B cell (primary cell): ENCODE data around the gene RNLS. TPM values are rescaled to one million over a fixed set of nuclear protein-coding genes. Genes with fewer than 3 reads are reported as not detected.

Source experiments
- ATAC-seq: fragments of 200-7000 bp; cut with Tn5 transposase; one replicate; pipeline ENCODE4 v1.10.0; 2021; ENCODE audit warnings: low read depth, mild to moderate bottlenecking, moderate number of reproducible peaks, moderate library complexity
- CTCF ChIA-PET: fragments of 350-600 bp; sonication (Branson Sonifier 250); formaldehyde crosslinking; loops from one replicate; lab custom pipeline; 2021; ENCODE audit warnings: antibody characterized with exemption, inconsistent platforms; lab: Charles Lee
- POLR2A ChIA-PET: fragments of 350-600 bp; sonication (Branson Sonifier 250); formaldehyde crosslinking; loops from one replicate; lab custom pipeline; 2021; ENCODE audit warnings: antibody characterized with exemption; lab: Charles Lee
- DNase-seq: peaks from one replicate; pipeline ENCODE4 v3.0.0; 2013
- H2AFZ ChIP-seq: 2 replicates; pipeline ENCODE4 v1.6.1; 2012; ENCODE audit warnings: mild to moderate bottlenecking, low read depth, low read length; ENCODE audit not compliant: insufficient read depth, poor library complexity, severe bottlenecking
- H3K27ac ChIP-seq, 2 donors: 1 replicate in 1 of 2; 2 replicates in 1 of 2; pipeline ENCODE4 v1.5.1; 2012 to 2013; ENCODE audit warnings: low read length in 2 of 2, mild to moderate bottlenecking in 2 of 2, moderate library complexity in 1 of 2
- H3K27me3 ChIP-seq, 4 experiments: fragments of 200-600 bp in 1 of 4; sonication (generic) in 1 of 4; replicated peaks in 1 of 4; 1 replicate in 2 of 4; 2 replicates in 2 of 4; pipeline versions ENCODE4 v1.6.1 to v1.7.0; 2013 to 2016; ENCODE audit warnings: low read length in 3 of 4, mild to moderate bottlenecking in 2 of 4, mixed read lengths in 1 of 4, moderate library complexity in 1 of 4; ENCODE audit not compliant: insufficient read depth in 4 of 4, control insufficient read depth in 3 of 4; ENCODE audit errors: control extremely low read depth in 1 of 4
- H3K36me3 ChIP-seq, 2 experiments: replicated peaks in 1 of 2; 1 replicate in 1 of 2; 2 replicates in 1 of 2; pipeline versions ENCODE4 v1.6.1 to v1.7.1; 2013; ENCODE audit warnings: low read length in 1 of 2; ENCODE audit not compliant: insufficient read depth in 2 of 2, control insufficient read depth in 1 of 2; ENCODE audit errors: control extremely low read depth in 1 of 2, extremely low read depth in 1 of 2
- H3K4me1 ChIP-seq, 2 donors: fragments of 200-600 bp in 1 of 2; sonication (generic) in 1 of 2; 1 replicate in 1 of 2; 2 replicates in 1 of 2; pipeline versions ENCODE4 v1.5.1 to v1.6.1; 2013 to 2017; ENCODE audit warnings: low read length in 2 of 2; ENCODE audit not compliant: control insufficient read depth in 2 of 2, insufficient read depth in 2 of 2
- H3K4me2 ChIP-seq: replicated peaks from 2 replicates; pipeline ENCODE3; 2012; ENCODE audit warnings: mild to moderate bottlenecking, low read depth, low read length; ENCODE audit not compliant: poor library complexity, severe bottlenecking
- H3K4me3 ChIP-seq, 5 experiments: fragments of 200-600 bp in 1 of 5; sonication (generic) in 1 of 5; 1 replicate in 3 of 5; 2 replicates in 2 of 5; pipeline versions ENCODE4 v1.5.1 to v1.7.0; 2011 to 2016; ENCODE audit warnings: low read length in 4 of 5, mild to moderate bottlenecking in 4 of 5, low read depth in 2 of 5, control low read depth in 1 of 5, moderate library complexity in 1 of 5; ENCODE audit not compliant: insufficient read depth in 1 of 5; ENCODE audit errors: control extremely low read depth in 1 of 5, extremely low read depth in 1 of 5
- H3K79me2 ChIP-seq: fragments of 200-600 bp; sonication (generic); one replicate; pipeline ENCODE4 v1.6.0; 2016; ENCODE audit warnings: low read length; ENCODE audit not compliant: control insufficient read depth, insufficient read depth
- H3K9ac ChIP-seq: fragments of 200-600 bp; sonication (generic); 2 replicates; pipeline ENCODE4 v1.6.1; 2017; ENCODE audit warnings: mild to moderate bottlenecking, low read length, moderate library complexity
- H3K9me3 ChIP-seq, 3 donors: one replicate each; pipeline versions ENCODE4 v1.6.1 to v1.7.1; 2013; ENCODE audit warnings: low read length in 2 of 3; ENCODE audit not compliant: control insufficient read depth in 2 of 3, insufficient read depth in 1 of 3; ENCODE audit errors: control extremely low read depth in 1 of 3
- H4K20me1 ChIP-seq: 2 replicates; pipeline ENCODE4 v1.6.0; 2012; ENCODE audit warnings: mild to moderate bottlenecking, low read length; ENCODE audit not compliant: insufficient read depth, control insufficient read depth, poor library complexity, severe bottlenecking
- H3K27ac Mint-ChIP-seq: one replicate; pipeline ENCODE4 v1.8.0; 2021; ENCODE audit warnings: mixed read lengths
- H3K27me3 Mint-ChIP-seq: one replicate; pipeline ENCODE4 v1.8.0; 2021; ENCODE audit warnings: mixed read lengths
- H3K4me1 Mint-ChIP-seq: one replicate; pipeline ENCODE4 v1.8.0; 2021; ENCODE audit warnings: mixed read lengths
- H3K4me3 Mint-ChIP-seq: one replicate; pipeline ENCODE4 v1.8.0; 2021; ENCODE audit warnings: mixed read lengths
- H3K9me3 Mint-ChIP-seq: one replicate; pipeline ENCODE4 v1.8.0; 2022; ENCODE audit warnings: mixed read lengths; ENCODE audit not compliant: insufficient read depth
- EZH2 ChIP-seq: IDR thresholded peaks from 2 replicates; pipeline ENCODE4 v1.6.1; 2012; ENCODE audit warnings: borderline replicate concordance, low read depth, mild to moderate bottlenecking, moderate library complexity, low read length; ENCODE audit not compliant: insufficient read depth, poor library complexity, severe bottlenecking
- WGBS: methylation state at CpG from one replicate; pipeline ENCODE4 v1.1.5; 2013; ENCODE audit warnings: missing lambda C conversion rate; ENCODE audit not compliant: insufficient coverage; 5-methylcytosine and 5-hydroxymethylcytosine counted together
- intact Hi-C: fragments of 100-400 bp; cut with micrococcal nuclease; formaldehyde crosslinking; loops from one replicate; pipeline ENCODE4 v1.10.0; 2022
- polyA plus RNA-seq: library from polyadenylated mRNA; depleted of rRNA; stranded (reverse); fragments of >200 nt; gene quantifications from 2 replicates; pipeline ENCODE4 v1.2.3, GENCODE V29; 2012
- total RNA-seq, 2 donors: library from RNA; stranded (reverse); fragments of 120-200 nt in 1 of 2; gene quantifications; 1 replicate in 1 of 2; 2 replicates in 1 of 2; pipeline versions ENCODE4 v1.2.3 to v1.2.4, GENCODE V29; 2013 to 2022
- TF ChIP-seq, protein P1 (sequence below): fragments of 200-600 bp; IDR thresholded peaks from one replicate; pipeline ENCODE4 v1.8.0; 2022; ENCODE audit warnings: antibody characterized with exemption, mild to moderate bottlenecking

Gene RNLS
- total and polyA plus RNA-seq, 2 donors (not counting 1 experiment from before 2014, with no cell fraction given): 3.5 to 7.5 TPM

DNA sequence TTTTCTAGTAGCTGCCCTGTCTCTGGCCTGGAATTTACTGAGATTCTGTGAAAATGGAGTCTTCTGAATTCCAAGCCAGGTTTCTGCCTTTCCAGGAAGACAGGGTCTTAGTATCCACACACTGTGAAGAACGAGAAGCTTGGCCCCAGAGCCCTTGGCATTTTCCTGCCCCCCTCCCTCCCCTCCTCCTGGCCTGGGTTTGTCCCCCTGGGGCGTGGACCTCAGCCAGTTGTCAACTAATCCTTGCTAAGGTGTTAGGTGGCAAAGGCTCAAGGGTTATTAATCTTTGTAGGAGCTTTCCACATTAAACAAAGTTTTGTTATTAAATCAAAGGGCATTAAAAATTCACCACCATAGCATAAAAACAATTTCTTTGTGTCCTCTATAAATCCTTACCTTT lies 329.5 kb downstream of the RNLS start:
- Histone ChIP-seq H3K9me3 (no peaks in the 10 kb centered on the region), H3K4me2 (no peak overlapping the region), H3K9ac (no peak overlapping the region), H3K27me3 (no peaks in the 10 kb centered on the region), H3K4me1 (no peaks in the 10 kb centered on the region), H4K20me1 (no peaks in the 10 kb centered on the region), H2AFZ (no peak overlapping the region), H3K27ac (no peak overlapping the region), H3K79me2 (no peaks in the 10 kb centered on the region), H3K36me3 (no peaks in the 10 kb centered on the region), H3K4me3 (no peak overlapping the region)
- intact Hi-C loops: no loop called here
- no CpG with 5 or more reads among the region's 2 CpGs for WGBS
- H3K9me3 Mint-ChIP-seq: no peaks in the 10 kb centered on the region
- no peak overlapping the region for H3K27ac Mint-ChIP-seq
- peaks cover 3% of the 10 kb centered on the region for H3K4me1 Mint-ChIP-seq
- no peak overlapping the region for H3K4me3 Mint-ChIP-seq
- no peak for DNase-seq
- no peak for ATAC-seq
- TF ChIP-seq, protein P1, sequence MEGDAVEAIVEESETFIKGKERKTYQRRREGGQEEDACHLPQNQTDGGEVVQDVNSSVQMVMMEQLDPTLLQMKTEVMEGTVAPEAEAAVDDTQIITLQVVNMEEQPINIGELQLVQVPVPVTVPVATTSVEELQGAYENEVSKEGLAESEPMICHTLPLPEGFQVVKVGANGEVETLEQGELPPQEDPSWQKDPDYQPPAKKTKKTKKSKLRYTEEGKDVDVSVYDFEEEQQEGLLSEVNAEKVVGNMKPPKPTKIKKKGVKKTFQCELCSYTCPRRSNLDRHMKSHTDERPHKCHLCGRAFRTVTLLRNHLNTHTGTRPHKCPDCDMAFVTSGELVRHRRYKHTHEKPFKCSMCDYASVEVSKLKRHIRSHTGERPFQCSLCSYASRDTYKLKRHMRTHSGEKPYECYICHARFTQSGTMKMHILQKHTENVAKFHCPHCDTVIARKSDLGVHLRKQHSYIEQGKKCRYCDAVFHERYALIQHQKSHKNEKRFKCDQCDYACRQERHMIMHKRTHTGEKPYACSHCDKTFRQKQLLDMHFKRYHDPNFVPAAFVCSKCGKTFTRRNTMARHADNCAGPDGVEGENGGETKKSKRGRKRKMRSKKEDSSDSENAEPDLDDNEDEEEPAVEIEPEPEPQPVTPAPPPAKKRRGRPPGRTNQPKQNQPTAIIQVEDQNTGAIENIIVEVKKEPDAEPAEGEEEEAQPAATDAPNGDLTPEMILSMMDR: no peak
- no peak for TF ChIP-seq EZH2
- ChIA-PET CTCF (no interaction called here), POLR2A (no interaction called here)
- H3K27me3 Mint-ChIP-seq: no peaks in the 10 kb centered on the region

DNA sequence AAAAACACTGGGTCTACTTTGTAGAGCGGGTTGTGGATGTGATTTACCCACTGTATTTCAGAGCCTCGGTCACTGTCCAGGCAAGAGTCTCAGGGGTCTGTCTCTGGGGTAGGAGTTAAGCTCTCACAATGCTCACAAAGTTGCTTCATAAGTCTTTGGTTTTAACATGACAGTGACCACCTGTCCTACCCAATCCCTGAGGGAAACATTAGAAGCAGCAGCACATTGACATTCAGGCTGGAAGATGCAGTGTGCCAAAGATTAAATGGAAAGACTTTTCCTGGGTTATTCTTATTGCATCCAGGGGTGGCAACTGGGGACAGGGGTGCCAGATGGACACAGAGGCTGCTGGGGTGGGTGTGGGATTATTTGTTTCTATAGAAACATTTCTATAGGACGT lies 330.0 kb downstream of the RNLS start:
- no peak overlapping the region for H3K4me2 ChIP-seq
- no peaks in the 10 kb centered on the region for H3K4me1 ChIP-seq
- 100% methylated on average over 1 of the region's 3 CpGs for WGBS
- no peak overlapping the region for H3K9ac ChIP-seq
- H3K9me3 Mint-ChIP-seq: no peaks in the 10 kb centered on the region
- H3K9me3 ChIP-seq: no peaks in the 10 kb centered on the region
- no peak overlapping the region for H3K4me3 Mint-ChIP-seq
- H4K20me1 ChIP-seq: no peaks in the 10 kb centered on the region
- POLR2A ChIA-PET: no interaction called here
- no peaks in the 10 kb centered on the region for H3K27me3 ChIP-seq
- no peak overlapping the region for H2AFZ ChIP-seq
- intact Hi-C loops: no loop called here
- no peak for ATAC-seq
- H3K79me2 ChIP-seq: no peaks in the 10 kb centered on the region
- H3K36me3 ChIP-seq: no peaks in the 10 kb centered on the region
- CTCF ChIA-PET: no interaction called here
- no peak overlapping the region for H3K4me3 ChIP-seq
- no peak for DNase-seq
- no peaks in the 10 kb centered on the region for H3K27me3 Mint-ChIP-seq
- H3K27ac ChIP-seq: no peak overlapping the region
- TF ChIP-seq EZH2: no peak
- TF ChIP-seq, protein P1: no peak
- H3K27ac Mint-ChIP-seq: no peak overlapping the region
- peaks cover 3% of the 10 kb centered on the region for H3K4me1 Mint-ChIP-seq
